Glutamatergic neuron (in vitro differentiated cells): ENCODE results near the gene TXNDC17. TPM values are rescaled to one million over a fixed set of nuclear protein-coding genes. Genes with fewer than 3 reads are reported as not detected.

Source experiments
- DNase-seq: peaks from one replicate; pipeline ENCODE4 v3.0.0; 2022
- H3K27ac Mint-ChIP-seq: one replicate; pipeline ENCODE4 v1.8.0; 2020; ENCODE audit warnings: mild to moderate bottlenecking, mixed read lengths, inconsistent platforms; ENCODE audit not compliant: unreplicated experiment
- H3K27me3 Mint-ChIP-seq: one replicate; pipeline ENCODE4 v1.8.0; 2020; ENCODE audit warnings: mild to moderate bottlenecking, moderate library complexity, mixed read lengths, inconsistent platforms; ENCODE audit not compliant: unreplicated experiment
- H3K36me3 Mint-ChIP-seq: one replicate; pipeline ENCODE4 v1.8.0; 2020; ENCODE audit warnings: mild to moderate bottlenecking, mixed read lengths, inconsistent platforms; ENCODE audit not compliant: unreplicated experiment
- H3K4me1 Mint-ChIP-seq: one replicate; pipeline ENCODE4 v1.8.0; 2020; ENCODE audit warnings: mild to moderate bottlenecking, low read depth, mixed read lengths, inconsistent platforms; ENCODE audit not compliant: unreplicated experiment
- H3K4me3 Mint-ChIP-seq: one replicate; pipeline ENCODE4 v1.8.0; 2020; ENCODE audit warnings: mild to moderate bottlenecking, mixed read lengths, inconsistent platforms; ENCODE audit not compliant: unreplicated experiment
- H3K9me3 Mint-ChIP-seq: one replicate; pipeline ENCODE4 v1.8.0; 2020; ENCODE audit warnings: mild to moderate bottlenecking, moderate library complexity, mixed read lengths, inconsistent platforms; ENCODE audit not compliant: unreplicated experiment
- total RNA-seq: library from RNA; stranded (reverse); fragmentation: NEBNext Ultra II Directional; extraction: Animal tissue kit (Norgen Biotek cat#: 25700); gene quantifications from one replicate; pipeline ENCODE4 v1.2.1, GENCODE V29; 2021; ENCODE audit not compliant: unreplicated experiment
- TF ChIP-seq, protein P1 (sequence below): fragments of 200-600 bp; sonication (generic); IDR thresholded peaks from one replicate; pipeline ENCODE4 v1.5.0; 2021; ENCODE audit not compliant: partially characterized antibody, unreplicated experiment

The TXNDC17 gene
- total RNA-seq, 1 donor from 2014 or later, result 89.5 TPM

DNA sequence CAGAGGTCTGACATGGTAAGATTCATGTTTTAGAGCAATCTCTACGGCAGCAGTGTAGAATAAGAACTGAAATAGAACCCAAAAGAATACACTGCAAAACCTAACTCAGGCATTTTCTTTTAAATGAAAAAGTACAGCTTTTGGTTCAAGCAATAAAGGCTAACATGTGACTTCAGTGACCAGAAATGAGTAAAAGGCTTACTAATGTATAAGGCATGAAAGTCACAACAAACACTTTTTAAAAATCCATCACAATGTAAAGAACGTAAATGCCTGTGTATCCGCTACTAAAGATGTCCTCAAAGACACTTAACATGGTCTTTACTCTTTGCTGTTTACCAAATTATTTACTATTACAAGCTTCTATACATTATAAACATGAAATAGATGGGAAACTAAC lies 16.9 kb upstream of the TXNDC17 start:
- TF ChIP-seq, protein P1, sequence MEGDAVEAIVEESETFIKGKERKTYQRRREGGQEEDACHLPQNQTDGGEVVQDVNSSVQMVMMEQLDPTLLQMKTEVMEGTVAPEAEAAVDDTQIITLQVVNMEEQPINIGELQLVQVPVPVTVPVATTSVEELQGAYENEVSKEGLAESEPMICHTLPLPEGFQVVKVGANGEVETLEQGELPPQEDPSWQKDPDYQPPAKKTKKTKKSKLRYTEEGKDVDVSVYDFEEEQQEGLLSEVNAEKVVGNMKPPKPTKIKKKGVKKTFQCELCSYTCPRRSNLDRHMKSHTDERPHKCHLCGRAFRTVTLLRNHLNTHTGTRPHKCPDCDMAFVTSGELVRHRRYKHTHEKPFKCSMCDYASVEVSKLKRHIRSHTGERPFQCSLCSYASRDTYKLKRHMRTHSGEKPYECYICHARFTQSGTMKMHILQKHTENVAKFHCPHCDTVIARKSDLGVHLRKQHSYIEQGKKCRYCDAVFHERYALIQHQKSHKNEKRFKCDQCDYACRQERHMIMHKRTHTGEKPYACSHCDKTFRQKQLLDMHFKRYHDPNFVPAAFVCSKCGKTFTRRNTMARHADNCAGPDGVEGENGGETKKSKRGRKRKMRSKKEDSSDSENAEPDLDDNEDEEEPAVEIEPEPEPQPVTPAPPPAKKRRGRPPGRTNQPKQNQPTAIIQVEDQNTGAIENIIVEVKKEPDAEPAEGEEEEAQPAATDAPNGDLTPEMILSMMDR, result no peak
- H3K9me3 Mint-ChIP-seq, result no peaks in the 10 kb centered on the region
- H3K4me3 Mint-ChIP-seq, result no peak overlapping the region
- no peaks in the 10 kb centered on the region for H3K36me3 Mint-ChIP-seq
- no peaks in the 10 kb centered on the region for H3K4me1 Mint-ChIP-seq
- H3K27me3 Mint-ChIP-seq, result peaks cover 2% of the 10 kb centered on the region
- H3K27ac Mint-ChIP-seq, result no peak overlapping the region
- DNase-seq, result no peak

DNA sequence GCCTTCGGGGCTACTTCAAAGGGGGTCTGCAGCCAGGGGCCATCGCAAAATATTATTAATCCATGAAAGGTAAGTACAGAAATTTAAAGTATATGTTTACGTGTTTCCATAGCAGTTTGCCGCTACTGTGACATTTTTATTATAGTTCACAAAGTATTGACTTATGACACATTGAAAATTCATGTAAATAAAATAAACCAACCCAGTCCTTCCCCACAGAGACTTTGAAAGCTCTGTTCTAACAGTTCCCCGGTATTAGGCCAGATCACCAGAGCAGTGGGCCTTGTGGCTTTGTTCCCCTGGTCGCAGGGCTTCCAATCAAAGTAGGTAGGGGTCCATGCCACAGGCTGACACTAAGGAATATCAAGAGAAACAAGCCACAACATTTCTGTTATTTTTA lies 14.2 kb upstream of the TXNDC17 start:
- no peak overlapping the region for H3K4me3 Mint-ChIP-seq
- no peak for DNase-seq
- no peaks in the 10 kb centered on the region for H3K4me1 Mint-ChIP-seq
- TF ChIP-seq, protein P1, result no peak
- no peaks in the 10 kb centered on the region for H3K9me3 Mint-ChIP-seq
- H3K27ac Mint-ChIP-seq, result no peak overlapping the region
- no peaks in the 10 kb centered on the region for H3K36me3 Mint-ChIP-seq
- no peaks in the 10 kb centered on the region for H3K27me3 Mint-ChIP-seq

DNA sequence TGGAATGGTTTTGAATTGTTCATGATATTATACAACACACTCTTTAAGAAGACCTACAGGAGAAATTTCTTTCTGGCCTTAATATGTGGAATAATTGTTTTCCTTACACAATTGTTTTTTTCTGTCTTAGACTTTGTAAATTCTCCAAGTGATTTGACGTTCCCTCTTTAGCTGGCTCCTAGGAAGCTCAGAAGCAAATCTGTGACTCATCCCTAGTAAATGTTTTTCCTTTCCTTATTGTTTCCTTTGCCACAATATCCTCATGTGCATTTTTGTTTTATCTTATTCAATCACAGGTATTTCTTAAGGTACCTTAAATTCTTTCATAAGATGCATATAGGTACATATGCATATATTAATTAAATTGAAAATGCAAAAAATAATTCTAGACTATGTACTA lies 13.8 kb upstream of the TXNDC17 start:
- Mint-ChIP-seq H3K4me1 (no peaks in the 10 kb centered on the region), H3K27me3 (no peaks in the 10 kb centered on the region), H3K4me3 (no peak overlapping the region), H3K9me3 (no peaks in the 10 kb centered on the region), H3K36me3 (no peaks in the 10 kb centered on the region), H3K27ac (no peak overlapping the region)
- DNase-seq, result no peak
- TF ChIP-seq, protein P1, result no peak

DNA sequence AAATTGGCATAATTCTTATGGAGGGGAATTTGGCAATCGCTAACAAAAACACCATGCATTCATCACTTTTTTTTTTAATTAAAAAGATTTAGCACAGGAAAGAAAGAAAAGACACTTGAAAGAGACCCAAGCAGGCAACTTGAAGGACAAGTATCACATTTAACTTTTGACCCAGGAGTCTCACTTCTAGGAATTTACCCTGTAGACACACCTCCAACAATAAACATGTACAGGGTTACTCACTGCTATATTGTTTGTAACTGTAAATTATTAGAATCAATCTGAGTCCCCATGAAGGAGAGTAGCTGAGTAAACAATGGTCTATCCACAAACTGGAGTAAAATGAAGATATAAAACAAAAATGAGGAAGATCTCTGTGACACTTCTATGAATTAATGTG lies 10.5 kb upstream of the TXNDC17 start:
- H3K4me3 Mint-ChIP-seq, result no peak overlapping the region
- DNase-seq, result no peak
- no peaks in the 10 kb centered on the region for H3K9me3 Mint-ChIP-seq
- peaks cover 9% of the 10 kb centered on the region for H3K36me3 Mint-ChIP-seq
- no peaks in the 10 kb centered on the region for H3K27me3 Mint-ChIP-seq
- H3K4me1 Mint-ChIP-seq, result no peaks in the 10 kb centered on the region
- H3K27ac Mint-ChIP-seq, result no peak overlapping the region
- TF ChIP-seq, protein P1, result no peak

DNA sequence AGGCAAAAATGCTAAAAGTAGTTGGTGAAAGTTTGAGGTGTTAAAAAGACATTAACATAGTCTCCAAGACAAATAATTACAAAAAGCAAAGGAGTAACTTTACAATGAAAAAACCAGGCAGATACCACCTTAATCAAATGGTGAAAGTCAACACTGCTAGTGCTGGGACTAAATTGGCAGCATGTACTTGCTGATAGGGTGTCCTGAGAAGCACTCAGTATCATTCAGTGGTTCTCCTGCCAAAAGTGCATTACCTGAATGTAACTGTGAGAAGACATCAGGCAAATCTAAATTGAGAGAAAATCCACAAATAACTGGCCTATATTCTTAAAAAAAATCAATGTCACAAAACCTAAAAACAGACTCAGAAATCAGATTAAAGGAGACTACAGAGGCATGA lies 8.3 kb upstream of the TXNDC17 start:
- Mint-ChIP-seq H3K9me3 (no peaks in the 10 kb centered on the region), H3K27ac (no peak overlapping the region), H3K4me3 (no peak overlapping the region), H3K36me3 (peaks cover 9% of the 10 kb centered on the region), H3K27me3 (no peaks in the 10 kb centered on the region), H3K4me1 (no peaks in the 10 kb centered on the region)
- TF ChIP-seq, protein P1, result no peak
- no peak for DNase-seq
